Osteoblast (primary cell): ENCODE data around the gene MAPK10. TPM values are rescaled to one million over a fixed set of nuclear protein-coding genes. Genes with fewer than 3 reads are reported as not detected.

Experiments
- DNase-seq: peaks from one replicate; pipeline ENCODE4 v3.0.0; 2011; ENCODE audit warnings: low spot score, mixed read lengths; ENCODE audit not compliant: insufficient read length; ENCODE audit errors: missing footprints
- H2AFZ ChIP-seq: 2 replicates; pipeline ENCODE4 v1.6.0; 2011; ENCODE audit warnings: mild to moderate bottlenecking, low read length
- H3K27ac ChIP-seq: 2 replicates; pipeline ENCODE4 v1.5.1; 2011; ENCODE audit warnings: mild to moderate bottlenecking, low read depth, low read length, moderate library complexity
- H3K27me3 ChIP-seq: 2 replicates; pipeline ENCODE4 v1.6.0; 2012; ENCODE audit warnings: mild to moderate bottlenecking, control low read depth, inconsistent platforms, low read length, moderate library complexity; ENCODE audit not compliant: insufficient read depth
- H3K36me3 ChIP-seq: 2 replicates; pipeline ENCODE4 v1.5.1; 2011; ENCODE audit warnings: mild to moderate bottlenecking, low read length, control low read depth, moderate library complexity; ENCODE audit not compliant: insufficient read depth
- H3K4me1 ChIP-seq: 2 replicates; pipeline ENCODE4 v1.5.1; 2011; ENCODE audit warnings: mild to moderate bottlenecking, low read length, control low read depth, moderate library complexity; ENCODE audit not compliant: insufficient read depth
- H3K4me2 ChIP-seq: 2 replicates; pipeline ENCODE4 v1.6.0; 2011; ENCODE audit warnings: mild to moderate bottlenecking, low read length; ENCODE audit not compliant: insufficient read depth
- H3K4me3 ChIP-seq: fragments of 200-600 bp; sonication (generic); 3 replicates; pipeline ENCODE4 v1.5.1; 2012; ENCODE audit warnings: mild to moderate bottlenecking, low read length, inconsistent platforms; ENCODE audit not compliant: insufficient read depth
- H3K79me2 ChIP-seq: 2 replicates; pipeline ENCODE4 v1.6.0; 2012; ENCODE audit warnings: mild to moderate bottlenecking, low read length, control low read depth, inconsistent platforms; ENCODE audit not compliant: insufficient read depth
- H3K9me3 ChIP-seq: 2 replicates; pipeline ENCODE4 v1.5.1; 2011; ENCODE audit warnings: low read depth, low read length, control low read depth
- H4K20me1 ChIP-seq: 2 replicates; pipeline ENCODE4 v1.6.0; 2012; ENCODE audit warnings: mild to moderate bottlenecking, low read length, control low read depth; ENCODE audit not compliant: insufficient read depth
- total RNA-seq: library from RNA; depleted of rRNA; stranded (reverse); fragments of >200 nt; gene quantifications from 2 replicates; pipeline ENCODE4 v1.2.3, GENCODE V29; 2012
- TF ChIP-seq, protein P1 (sequence below): IDR thresholded peaks from 2 replicates; pipeline ENCODE4 v1.5.1; 2011; ENCODE audit warnings: mild to moderate bottlenecking, low read depth, low read length, moderate library complexity; ENCODE audit errors: extremely low read depth

MAPK10 gene
- total RNA-seq, 1 donor = 13.0 TPM

DNA sequence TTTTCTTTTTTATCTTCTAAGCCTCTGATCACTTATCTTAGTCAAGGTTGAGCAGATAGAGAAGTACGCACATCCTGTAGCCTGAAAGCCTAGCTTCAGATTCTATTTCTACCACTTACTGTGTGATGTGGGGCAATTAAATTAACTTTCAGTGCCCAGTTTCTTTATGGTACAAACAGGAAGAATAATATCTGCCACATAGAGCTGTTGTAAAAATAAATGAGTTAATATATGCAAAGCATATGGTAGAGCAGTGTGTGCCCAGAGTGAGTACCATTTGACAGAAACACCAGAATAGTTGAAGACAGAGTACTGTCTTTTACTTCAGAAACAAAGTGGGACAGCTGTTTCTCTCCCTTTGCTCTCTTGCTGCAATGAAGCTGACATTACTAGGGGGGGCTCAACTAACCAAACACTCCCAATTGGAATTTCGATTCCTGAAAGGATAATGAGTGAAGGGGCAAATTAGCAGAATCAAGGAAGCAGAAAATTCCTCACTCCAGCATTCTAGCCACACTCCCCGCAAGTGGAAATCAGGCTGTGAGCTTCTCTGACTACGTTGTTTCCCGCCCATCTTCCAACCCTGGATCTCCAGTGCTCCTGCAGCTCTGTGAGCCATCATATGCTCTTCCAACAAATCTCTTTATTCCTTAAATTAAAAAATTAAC lies 80.4 kb downstream of the MAPK10 start:
- Histone ChIP-seq H3K79me2 (no peaks in the 10 kb centered on the region), H3K36me3 (no peaks in the 10 kb centered on the region), H3K27ac (no peak overlapping the region), H2AFZ (no peak overlapping the region), H4K20me1 (no peaks in the 10 kb centered on the region), H3K4me3 (no peak overlapping the region), H3K4me2 (no peak overlapping the region), H3K27me3 (peaks cover 16% of the 10 kb centered on the region), H3K4me1 (peaks cover 7% of the 10 kb centered on the region), H3K9me3 (no peaks in the 10 kb centered on the region)
- TF ChIP-seq, protein P1, sequence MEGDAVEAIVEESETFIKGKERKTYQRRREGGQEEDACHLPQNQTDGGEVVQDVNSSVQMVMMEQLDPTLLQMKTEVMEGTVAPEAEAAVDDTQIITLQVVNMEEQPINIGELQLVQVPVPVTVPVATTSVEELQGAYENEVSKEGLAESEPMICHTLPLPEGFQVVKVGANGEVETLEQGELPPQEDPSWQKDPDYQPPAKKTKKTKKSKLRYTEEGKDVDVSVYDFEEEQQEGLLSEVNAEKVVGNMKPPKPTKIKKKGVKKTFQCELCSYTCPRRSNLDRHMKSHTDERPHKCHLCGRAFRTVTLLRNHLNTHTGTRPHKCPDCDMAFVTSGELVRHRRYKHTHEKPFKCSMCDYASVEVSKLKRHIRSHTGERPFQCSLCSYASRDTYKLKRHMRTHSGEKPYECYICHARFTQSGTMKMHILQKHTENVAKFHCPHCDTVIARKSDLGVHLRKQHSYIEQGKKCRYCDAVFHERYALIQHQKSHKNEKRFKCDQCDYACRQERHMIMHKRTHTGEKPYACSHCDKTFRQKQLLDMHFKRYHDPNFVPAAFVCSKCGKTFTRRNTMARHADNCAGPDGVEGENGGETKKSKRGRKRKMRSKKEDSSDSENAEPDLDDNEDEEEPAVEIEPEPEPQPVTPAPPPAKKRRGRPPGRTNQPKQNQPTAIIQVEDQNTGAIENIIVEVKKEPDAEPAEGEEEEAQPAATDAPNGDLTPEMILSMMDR = no peak
- DNase-seq = no peak

DNA sequence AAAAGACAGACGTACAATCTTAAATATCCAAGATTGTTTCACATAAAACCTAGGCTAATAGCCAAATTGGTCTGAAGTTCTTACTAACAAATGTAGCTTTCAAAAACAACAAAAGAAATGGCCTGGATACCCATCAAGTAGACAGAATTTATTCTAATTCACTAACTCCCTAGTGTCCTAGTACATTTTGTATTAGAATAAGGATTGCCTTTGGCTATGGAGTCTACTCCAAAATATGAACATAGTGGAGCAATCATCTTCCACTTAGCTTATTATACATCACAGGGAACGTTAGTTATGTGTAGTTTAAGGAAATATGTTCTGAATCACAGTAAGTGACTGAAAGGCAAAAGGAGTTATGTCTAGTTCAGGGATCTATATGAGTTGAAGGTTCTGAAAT lies 81.7 kb downstream of the MAPK10 start:
- Histone ChIP-seq H3K4me2 (no peak overlapping the region), H2AFZ (no peak overlapping the region), H3K27ac (no peak overlapping the region), H3K27me3 (peaks cover 16% of the 10 kb centered on the region), H3K36me3 (no peaks in the 10 kb centered on the region), H4K20me1 (no peaks in the 10 kb centered on the region), H3K79me2 (no peaks in the 10 kb centered on the region), H3K9me3 (no peaks in the 10 kb centered on the region), H3K4me1 (peaks cover 7% of the 10 kb centered on the region), H3K4me3 (no peak overlapping the region)
- DNase-seq = no peak
- TF ChIP-seq, protein P1 = no peak

DNA sequence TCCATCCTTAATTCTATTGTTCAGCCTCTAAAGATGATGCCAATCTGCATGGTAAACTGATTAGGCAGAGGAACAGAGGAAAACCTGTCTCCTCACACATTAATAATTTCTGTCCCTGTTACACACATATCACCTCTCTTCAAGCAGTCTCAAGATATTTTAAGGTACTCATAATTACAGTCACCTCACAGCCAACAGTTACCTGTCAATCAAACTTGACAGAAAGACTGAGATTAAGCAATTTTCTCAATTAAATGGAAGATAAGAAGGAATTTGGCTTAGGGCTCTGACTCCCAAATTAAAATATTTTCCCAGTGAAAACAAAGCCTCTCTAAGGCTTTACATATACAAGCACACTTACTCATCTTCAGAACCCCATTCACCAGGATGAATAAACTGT lies 85.2 kb downstream of the MAPK10 start:
- H3K27ac ChIP-seq = no peak overlapping the region
- no peak overlapping the region for H3K4me2 ChIP-seq
- peaks cover 7% of the 10 kb centered on the region for H3K4me1 ChIP-seq
- no peaks in the 10 kb centered on the region for H3K36me3 ChIP-seq
- no peaks in the 10 kb centered on the region for H3K9me3 ChIP-seq
- H2AFZ ChIP-seq = no peak overlapping the region
- TF ChIP-seq, protein P1 = no peak
- DNase-seq = no peak
- no peaks in the 10 kb centered on the region for H4K20me1 ChIP-seq
- peaks cover 15% of the 10 kb centered on the region for H3K27me3 ChIP-seq
- H3K4me3 ChIP-seq = no peak overlapping the region
- H3K79me2 ChIP-seq = no peaks in the 10 kb centered on the region

DNA sequence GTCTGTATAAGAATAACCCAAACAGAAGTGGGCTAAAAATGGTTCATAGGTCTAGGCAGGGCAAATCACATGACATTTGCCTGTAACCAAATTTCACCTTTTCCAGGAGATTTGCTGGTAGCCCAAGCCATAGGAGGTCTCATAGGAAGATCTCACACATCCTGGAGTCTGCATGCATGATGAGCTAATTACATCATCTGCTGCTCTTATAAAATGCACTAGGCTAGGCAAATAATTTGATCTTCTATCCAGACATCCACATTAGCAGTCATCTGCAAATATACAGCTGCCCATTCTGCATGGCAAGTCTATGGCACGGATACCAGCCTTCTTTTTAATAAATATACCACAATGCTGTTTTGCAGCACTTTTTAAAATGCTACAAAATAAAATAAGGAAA lies 87.2 kb downstream of the MAPK10 start:
- no peaks in the 10 kb centered on the region for H3K79me2 ChIP-seq
- TF ChIP-seq, protein P1 = no peak
- no peaks in the 10 kb centered on the region for H3K9me3 ChIP-seq
- H3K4me2 ChIP-seq = no peak overlapping the region
- H3K4me1 ChIP-seq = peaks cover 7% of the 10 kb centered on the region
- peaks cover 6% of the 10 kb centered on the region for H3K27me3 ChIP-seq
- H3K27ac ChIP-seq = no peak overlapping the region
- H3K36me3 ChIP-seq = no peaks in the 10 kb centered on the region
- DNase-seq = no peak
- H4K20me1 ChIP-seq = no peaks in the 10 kb centered on the region
- no peak overlapping the region for H2AFZ ChIP-seq
- no peak overlapping the region for H3K4me3 ChIP-seq
